Measurements from ENCODE around the gene FLNB.

Gene FLNB

DNA sequence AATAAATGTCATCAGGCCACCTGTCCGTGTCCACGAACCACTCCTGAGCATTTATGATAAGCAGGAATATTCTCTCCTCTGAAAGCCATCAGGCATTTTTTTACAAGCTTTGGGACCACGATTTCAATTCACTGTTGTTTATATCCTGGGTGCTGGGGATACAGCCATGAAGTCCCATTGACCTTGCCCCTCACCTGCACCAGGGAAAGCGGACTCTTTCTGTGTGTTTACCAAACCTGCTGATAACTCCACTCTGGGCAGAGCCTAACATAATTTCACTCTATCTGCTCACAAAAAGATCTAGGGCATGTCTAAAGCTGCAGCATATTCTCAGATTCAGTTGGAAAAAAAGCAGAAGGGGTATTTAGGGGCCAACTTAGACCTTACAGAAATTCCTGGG, 197.8 kb downstream of the FLNB start:
- TF ChIP-seq, protein P1, sequence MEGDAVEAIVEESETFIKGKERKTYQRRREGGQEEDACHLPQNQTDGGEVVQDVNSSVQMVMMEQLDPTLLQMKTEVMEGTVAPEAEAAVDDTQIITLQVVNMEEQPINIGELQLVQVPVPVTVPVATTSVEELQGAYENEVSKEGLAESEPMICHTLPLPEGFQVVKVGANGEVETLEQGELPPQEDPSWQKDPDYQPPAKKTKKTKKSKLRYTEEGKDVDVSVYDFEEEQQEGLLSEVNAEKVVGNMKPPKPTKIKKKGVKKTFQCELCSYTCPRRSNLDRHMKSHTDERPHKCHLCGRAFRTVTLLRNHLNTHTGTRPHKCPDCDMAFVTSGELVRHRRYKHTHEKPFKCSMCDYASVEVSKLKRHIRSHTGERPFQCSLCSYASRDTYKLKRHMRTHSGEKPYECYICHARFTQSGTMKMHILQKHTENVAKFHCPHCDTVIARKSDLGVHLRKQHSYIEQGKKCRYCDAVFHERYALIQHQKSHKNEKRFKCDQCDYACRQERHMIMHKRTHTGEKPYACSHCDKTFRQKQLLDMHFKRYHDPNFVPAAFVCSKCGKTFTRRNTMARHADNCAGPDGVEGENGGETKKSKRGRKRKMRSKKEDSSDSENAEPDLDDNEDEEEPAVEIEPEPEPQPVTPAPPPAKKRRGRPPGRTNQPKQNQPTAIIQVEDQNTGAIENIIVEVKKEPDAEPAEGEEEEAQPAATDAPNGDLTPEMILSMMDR (IDR thresholded peaks at IDR 0.05), result no peak

DNA sequence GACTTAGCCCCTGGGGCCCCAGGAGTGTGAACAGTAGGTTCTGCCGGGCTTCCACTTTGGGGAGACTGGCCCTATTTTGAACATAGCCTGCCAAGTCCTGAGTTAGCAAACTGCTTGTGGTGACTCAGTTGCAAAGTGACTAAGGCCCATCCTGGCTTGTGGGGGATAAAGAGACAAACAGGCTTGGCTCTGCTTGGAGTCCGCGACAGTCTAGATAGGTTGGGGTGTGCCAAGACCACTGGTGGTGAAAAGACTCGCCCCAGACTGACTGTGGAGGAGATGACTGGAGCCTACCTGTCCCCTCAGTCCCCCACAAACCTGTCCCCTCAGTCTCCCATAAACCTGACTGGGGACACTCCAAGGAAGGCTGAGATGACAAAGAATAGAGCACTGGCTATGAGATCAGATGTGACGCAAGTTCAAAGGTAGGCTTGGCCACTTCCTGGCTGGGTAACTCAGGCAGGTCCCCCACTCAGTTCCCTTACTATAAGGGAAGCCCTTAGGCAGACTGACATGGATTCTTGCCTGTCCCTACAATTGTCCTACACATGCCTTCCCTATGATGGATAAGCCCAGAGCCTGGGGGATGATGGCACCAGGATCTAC, 198.3 kb downstream of the FLNB start:
- TF ChIP-seq, protein P1 (IDR thresholded peaks at IDR 0.05), result no peak

DNA sequence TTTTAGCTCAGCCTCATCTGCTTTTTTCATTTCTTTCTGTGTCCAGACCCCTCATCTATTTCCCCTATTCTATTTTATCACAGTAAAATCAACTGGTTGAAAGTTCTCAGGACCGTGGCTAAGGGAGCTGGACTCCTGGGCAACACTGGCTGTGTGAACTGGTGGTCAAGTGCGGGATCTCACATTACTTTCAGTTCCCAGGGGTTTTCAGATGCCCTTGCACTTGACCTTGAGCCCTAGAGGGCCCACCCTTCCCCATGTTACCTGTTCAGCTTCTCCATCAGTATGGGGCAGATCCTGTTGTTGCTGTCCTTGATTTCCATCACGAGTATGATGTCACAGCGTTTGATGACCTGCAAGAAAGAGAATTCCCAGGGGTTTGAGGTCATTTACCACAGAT, 199.7 kb downstream of the FLNB start:
- TF ChIP-seq, protein P1 (IDR thresholded peaks at IDR 0.05), result no peak

DNA sequence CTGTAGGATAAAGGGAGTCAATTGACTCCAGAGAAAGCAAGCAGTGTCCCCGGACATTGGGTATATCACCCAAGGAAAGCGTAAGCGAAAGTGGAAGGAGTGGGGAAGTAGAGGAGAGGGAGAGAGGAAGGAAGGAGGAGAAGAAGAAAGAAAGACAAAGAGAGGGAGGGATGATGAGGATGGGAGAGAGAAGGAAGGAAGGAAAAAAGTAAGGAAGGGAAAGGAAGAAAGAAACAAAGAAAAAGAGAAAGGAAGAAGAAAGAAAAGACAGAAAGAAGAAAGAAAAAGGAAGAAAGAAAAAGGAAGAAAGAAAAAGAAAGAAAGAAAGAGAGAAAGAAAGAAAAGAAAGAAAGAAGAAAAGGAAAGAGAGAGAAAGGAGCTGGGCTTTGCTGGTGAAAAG, 201.7 kb downstream of the FLNB start:
- TF ChIP-seq, protein P1 (IDR thresholded peaks at IDR 0.05), result no peak

DNA sequence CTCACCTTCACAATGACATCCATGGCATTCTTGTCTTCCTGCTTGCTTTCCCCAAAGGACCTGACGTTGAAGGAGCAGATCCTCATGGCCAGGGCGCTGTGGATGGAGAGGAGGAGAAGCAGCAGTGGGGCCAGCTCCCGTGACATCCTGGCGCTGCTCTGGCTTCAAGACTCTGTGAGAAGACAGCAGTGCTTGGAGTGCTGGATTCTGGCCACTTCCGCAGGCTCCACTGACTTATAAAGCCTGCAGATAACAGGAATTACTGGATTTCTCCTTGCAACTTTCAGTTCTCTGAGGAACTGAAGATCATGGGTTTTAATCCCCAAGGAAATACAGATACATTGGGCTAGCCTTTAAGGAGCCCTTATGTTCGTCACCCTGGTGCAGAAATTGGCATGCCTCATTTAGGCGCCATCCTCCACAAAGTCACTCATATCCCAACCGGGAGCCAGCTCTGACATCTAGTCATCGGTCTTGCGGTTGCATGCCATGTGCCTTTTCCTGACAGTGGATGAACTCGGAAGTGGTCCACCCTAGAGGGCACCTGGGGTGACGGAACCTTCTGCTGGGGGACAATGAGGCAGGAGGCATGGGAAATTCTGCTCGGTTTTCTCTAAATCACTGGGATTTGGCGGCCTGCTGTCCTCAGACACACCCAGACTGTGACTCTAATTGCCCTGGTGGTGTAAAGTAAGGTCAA, 202.7 kb downstream of the FLNB start, which contains the start of gene DNASE1L3:
TSS of gene DNASE1L3 (minus strand) at position 212 of the 700 bp plus-strand sequence. CDS start at position 146, 66 bp downstream.
- TF ChIP-seq, protein P1 (IDR thresholded peaks at IDR 0.05), result no peak

DNA sequence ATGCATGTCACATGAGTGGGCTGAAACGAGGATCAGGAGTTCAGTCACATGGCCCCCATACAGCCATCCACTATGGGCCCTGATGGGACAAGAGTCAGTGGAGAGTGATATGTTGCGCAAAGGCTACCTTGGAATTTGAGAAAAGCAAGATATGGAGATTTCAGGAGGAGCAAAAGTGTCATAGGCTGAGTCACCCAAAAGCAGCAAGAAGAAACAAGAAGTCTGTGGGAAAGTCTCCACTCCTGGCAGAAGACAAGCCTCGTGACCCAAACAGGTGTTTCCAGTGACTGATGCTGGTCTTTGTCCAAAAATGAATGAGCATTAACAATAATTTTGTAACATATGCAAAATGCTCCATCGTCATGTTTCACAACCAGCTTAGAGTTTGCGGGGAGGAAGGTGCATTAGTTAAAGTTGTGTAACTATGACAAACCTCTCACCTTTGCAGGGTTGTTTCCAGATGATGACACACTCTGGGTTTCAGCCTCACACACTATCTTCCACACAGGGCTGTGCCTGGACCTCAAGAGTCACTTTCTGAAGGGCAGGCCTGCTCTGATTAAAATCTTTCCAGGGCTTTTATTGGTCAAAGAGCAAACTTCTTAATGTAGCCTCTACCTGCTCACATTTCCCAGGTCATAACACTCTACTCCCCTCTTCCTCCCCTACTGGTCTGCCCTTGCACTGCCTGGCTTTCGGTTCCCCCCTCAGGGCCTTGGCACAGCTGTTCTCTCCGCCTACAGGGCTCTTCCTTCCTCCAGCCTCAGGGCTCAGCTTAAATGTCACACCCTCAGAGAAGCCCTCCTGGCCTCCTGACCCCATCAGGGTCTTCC, 206.5 kb downstream of the FLNB start:
- TF ChIP-seq, protein P1 (IDR thresholded peaks at IDR 0.05), result no peak

DNA sequence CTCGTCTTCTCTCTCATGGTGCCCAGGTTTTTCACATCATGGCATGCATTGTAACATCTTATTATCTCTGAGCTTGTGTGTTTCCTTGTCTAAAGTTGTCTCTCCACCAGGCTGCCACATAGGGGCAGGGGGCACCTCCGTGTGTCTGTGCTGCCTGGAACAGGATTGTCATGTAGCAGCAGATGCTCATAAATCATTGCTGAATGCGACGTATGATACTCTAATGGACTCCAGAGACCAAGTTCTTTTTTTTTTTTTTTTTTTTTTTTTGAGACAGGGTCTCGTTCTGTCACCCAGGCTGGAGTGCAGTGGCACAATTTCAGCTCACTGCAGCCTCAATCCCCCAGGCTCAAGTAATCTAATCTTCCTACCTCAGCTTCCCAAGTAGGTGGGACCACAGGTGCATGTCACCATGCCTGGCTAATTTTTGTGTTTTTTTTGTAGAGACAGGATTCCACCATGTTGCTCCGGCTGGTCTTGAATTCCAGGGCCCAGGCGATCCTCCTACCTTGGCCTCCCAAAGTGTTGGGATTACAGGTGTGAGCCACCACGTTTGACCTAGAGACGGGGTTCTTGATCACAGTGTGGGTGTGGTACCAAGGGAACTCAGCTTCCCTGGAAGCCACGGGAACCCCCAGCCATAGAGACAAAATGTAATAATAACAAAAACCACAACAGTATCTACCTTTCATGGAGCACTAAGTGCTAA, 207.2 kb downstream of the FLNB start:
- TF ChIP-seq, protein P1 (IDR thresholded peaks at IDR 0.05), result no peak

All from LNCAP (cell line).